ENCODE measurements around the gene NFIA. TPM values are rescaled to one million over a fixed set of nuclear protein-coding genes. Genes with fewer than 3 reads are reported as not detected.

Gene NFIA
- total RNA-seq, 1 donor from 2014 or later: 66.6 TPM

DNA sequence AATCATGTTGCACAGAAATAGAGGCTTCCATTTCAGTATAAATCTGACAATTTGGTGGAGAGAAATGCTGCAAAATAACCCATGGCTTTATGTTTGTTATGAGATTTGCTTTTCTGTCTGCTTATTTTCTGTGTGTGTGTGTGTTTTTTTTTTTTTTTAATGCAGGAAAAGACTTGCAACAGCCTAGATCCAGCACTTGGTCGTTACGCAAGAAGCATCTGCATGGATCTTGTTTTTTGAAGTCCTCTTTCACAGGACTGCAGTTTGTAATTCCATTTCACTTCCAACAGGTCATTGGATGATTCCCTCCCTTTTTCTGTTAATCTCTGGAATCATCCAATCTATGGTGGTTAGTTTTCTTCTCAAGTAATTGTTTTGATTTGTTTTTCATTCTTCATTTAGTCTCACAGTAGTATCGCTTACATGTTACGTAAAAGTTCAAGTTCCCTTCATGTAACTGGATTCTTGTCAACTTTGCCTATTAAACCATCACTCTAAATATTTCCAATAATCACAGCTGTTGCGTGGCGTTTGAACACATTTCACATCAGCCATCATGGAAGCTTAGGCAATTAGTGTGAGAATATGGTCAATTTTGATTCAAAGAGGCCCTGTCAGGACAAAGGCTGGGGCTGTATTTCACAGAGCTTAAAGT lies 312.9 kb downstream of the NFIA start:
- no peak for DNase-seq
- Histone ChIP-seq H3K27me3 (no peaks in the 10 kb centered on the region), H3K36me3 (peaks cover 5% of the 10 kb centered on the region), H3K27ac (no peak overlapping the region), H3K4me3 (no peak overlapping the region), H3K4me1 (peaks cover 4% of the 10 kb centered on the region), H3K9me3 (no peaks in the 10 kb centered on the region)
- intact Hi-C loops (cut with DNase I): no loop called here
- ATAC-seq: no peak
- no peak for TF ChIP-seq CTCF (IDR thresholded peaks at IDR 0.05)

DNA sequence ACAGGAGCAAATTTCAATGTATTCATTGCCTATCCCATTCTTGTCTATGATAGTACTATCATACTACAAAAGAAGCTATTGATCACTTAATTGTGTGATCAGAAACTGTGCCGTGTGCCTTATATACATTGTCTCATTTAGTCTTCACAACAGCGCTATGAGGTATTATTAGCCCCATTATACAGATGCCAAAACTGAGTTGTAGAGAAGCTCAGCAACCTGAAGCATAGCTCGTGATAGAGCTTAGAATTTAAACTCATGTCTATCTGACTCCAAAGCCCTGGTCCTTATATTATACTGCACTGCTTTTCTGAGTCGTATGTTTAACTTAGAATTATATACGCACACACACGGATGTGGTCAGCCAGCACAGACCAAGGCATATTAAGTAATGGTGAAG lies 315.1 kb downstream of the NFIA start:
- H3K36me3 ChIP-seq: no peaks in the 10 kb centered on the region
- DNase-seq (no peak), ATAC-seq (no peak)
- peak overlapping the region; percentile 21 for H3K27ac ChIP-seq
- no peaks in the 10 kb centered on the region for H3K9me3 ChIP-seq
- TF ChIP-seq CTCF (IDR thresholded peaks at IDR 0.05): no peak
- no peaks in the 10 kb centered on the region for H3K27me3 ChIP-seq
- H3K4me1 ChIP-seq: peaks cover 4% of the 10 kb centered on the region
- no peak overlapping the region for H3K4me3 ChIP-seq
- intact Hi-C loops (cut with DNase I): no loop called here

DNA sequence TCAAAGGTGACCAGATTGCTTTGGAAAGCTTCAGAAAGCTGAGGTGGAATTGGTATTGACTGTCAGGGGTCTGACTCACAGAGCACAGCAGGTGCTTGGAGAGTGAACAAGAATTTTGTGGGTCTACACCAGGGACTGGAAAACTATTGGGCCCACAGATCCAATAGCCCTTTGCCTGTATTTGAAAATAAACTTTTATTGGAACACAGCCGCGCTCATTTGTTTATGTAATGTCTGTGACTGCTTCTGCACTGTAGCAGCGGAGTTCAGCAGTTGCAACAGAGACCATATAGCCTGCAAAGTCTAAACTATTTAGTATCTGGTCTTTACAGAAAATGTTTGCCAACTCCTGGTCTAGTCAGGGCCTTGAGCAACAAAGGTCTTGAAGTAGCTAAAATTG lies 315.6 kb downstream of the NFIA start:
- ATAC-seq: no peak
- Histone ChIP-seq H3K4me3 (no peak overlapping the region), H3K36me3 (no peaks in the 10 kb centered on the region), H3K27me3 (no peaks in the 10 kb centered on the region), H3K9me3 (no peaks in the 10 kb centered on the region), H3K4me1 (peaks cover 5% of the 10 kb centered on the region), H3K27ac (peak overlapping the region; percentile 21)
- TF ChIP-seq CTCF (IDR thresholded peaks at IDR 0.05): no peak
- DNase-seq: no peak
- intact Hi-C loops (cut with DNase I): no loop called here

DNA sequence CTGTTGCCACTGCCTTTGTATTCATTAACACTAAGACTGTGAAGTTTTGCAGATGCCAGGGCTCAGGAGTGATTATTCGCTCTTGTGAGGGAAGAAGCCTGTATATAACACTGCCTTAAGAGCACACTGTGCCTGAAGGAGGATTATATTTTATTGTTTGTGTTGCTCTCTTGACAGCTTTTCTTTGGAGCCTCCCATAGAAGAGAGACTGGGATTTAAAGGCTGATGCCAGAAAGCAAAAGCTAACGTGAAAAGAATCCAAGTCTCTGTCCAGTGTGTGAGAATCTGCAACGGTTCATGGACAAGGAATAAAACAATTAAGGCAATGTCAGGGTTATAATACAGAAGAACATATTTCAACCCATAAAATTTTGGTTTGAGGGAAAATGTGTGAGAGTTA lies 316.8 kb downstream of the NFIA start:
- no peak for DNase-seq
- no peak overlapping the region for H3K27ac ChIP-seq
- TF ChIP-seq CTCF (IDR thresholded peaks at IDR 0.05): no peak
- intact Hi-C loops (cut with DNase I): no loop called here
- ATAC-seq: no peak
- no peaks in the 10 kb centered on the region for H3K36me3 ChIP-seq
- no peak overlapping the region for H3K4me3 ChIP-seq
- peaks cover 17% of the 10 kb centered on the region for H3K4me1 ChIP-seq
- no peaks in the 10 kb centered on the region for H3K27me3 ChIP-seq
- no peaks in the 10 kb centered on the region for H3K9me3 ChIP-seq

GRCh38 chr1:61400131-61400770 lies 317.9 kb downstream of the NFIA start:
- no peaks in the 10 kb centered on the region for H3K36me3 ChIP-seq
- H3K9me3 ChIP-seq: no peaks in the 10 kb centered on the region
- no peak overlapping the region for H3K4me3 ChIP-seq
- ATAC-seq (no peak), DNase-seq (no peak)
- no peak overlapping the region for H3K27ac ChIP-seq
- intact Hi-C loops (cut with DNase I): no loop called here
- peaks cover 17% of the 10 kb centered on the region for H3K4me1 ChIP-seq
- H3K27me3 ChIP-seq: no peaks in the 10 kb centered on the region
- TF ChIP-seq CTCF (IDR thresholded peaks at IDR 0.05): no peak
